PFSK-1 (cell line): Measurements from ENCODE around the gene FAT4.

Experiments
- FOXP2 ChIP-seq: optimal IDR thresholded peaks from 2 replicates; pipeline ENCODE3; 2011; ENCODE audit warnings: borderline replicate concordance, control low read depth, inconsistent platforms; ENCODE audit not compliant: insufficient read depth; ENCODE audit errors: extremely low read length, extremely low read depth
- POLR2AphosphoS5 ChIP-seq: IDR thresholded peaks from 2 replicates; pipeline ENCODE4 v1.6.1; 2012; ENCODE audit warnings: low read depth, mild to moderate bottlenecking, control low read depth, low read length, moderate library complexity
- SIN3A ChIP-seq: IDR thresholded peaks from 2 replicates; pipeline ENCODE4 v1.6.1; 2012; ENCODE audit warnings: mild to moderate bottlenecking, low read length, moderate library complexity, borderline replicate concordance; ENCODE audit not compliant: insufficient read depth
- TAF1 ChIP-seq: IDR thresholded peaks from 2 replicates; pipeline ENCODE4 v1.6.1; 2012; ENCODE audit warnings: low read length, control low read depth, borderline replicate concordance; ENCODE audit not compliant: insufficient read depth
- TF ChIP-seq, protein P1 (sequence below), 2 experiments: IDR thresholded peaks; 2 replicates each; pipeline versions ENCODE4 v1.6.1 to v1.8.0; 2011 to 2012; ENCODE audit warnings: low read depth in 2 of 2, low read length in 2 of 2, control low read depth in 1 of 2, inconsistent platforms in 1 of 2, mild to moderate bottlenecking in 1 of 2, moderate library complexity in 1 of 2; ENCODE audit not compliant: insufficient read depth in 1 of 2

FAT4 gene

DNA sequence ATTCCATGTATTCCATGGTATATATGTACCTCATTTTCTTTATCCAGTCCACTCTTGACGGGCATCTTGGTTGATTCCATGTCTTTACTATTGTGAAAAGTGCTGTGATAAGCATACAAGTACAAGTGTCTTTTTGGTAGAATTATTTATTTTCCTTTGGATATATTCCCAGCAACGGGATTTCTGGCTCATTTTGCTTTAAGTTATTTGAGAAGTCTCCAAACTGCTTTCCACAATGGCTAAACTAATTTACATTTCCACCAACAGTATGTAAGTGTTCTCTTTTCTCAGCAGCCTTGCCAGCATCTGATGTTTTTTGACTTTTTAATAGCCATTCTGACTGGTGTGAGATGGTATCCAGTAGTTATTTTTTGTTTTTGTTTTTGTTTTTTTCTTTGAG lies 17.6 kb upstream of the FAT4 start:
- TF ChIP-seq SIN3A, result no peak
- no peak for TF ChIP-seq TAF1
- TF ChIP-seq FOXP2, result no peak
- TF ChIP-seq, protein P1, sequence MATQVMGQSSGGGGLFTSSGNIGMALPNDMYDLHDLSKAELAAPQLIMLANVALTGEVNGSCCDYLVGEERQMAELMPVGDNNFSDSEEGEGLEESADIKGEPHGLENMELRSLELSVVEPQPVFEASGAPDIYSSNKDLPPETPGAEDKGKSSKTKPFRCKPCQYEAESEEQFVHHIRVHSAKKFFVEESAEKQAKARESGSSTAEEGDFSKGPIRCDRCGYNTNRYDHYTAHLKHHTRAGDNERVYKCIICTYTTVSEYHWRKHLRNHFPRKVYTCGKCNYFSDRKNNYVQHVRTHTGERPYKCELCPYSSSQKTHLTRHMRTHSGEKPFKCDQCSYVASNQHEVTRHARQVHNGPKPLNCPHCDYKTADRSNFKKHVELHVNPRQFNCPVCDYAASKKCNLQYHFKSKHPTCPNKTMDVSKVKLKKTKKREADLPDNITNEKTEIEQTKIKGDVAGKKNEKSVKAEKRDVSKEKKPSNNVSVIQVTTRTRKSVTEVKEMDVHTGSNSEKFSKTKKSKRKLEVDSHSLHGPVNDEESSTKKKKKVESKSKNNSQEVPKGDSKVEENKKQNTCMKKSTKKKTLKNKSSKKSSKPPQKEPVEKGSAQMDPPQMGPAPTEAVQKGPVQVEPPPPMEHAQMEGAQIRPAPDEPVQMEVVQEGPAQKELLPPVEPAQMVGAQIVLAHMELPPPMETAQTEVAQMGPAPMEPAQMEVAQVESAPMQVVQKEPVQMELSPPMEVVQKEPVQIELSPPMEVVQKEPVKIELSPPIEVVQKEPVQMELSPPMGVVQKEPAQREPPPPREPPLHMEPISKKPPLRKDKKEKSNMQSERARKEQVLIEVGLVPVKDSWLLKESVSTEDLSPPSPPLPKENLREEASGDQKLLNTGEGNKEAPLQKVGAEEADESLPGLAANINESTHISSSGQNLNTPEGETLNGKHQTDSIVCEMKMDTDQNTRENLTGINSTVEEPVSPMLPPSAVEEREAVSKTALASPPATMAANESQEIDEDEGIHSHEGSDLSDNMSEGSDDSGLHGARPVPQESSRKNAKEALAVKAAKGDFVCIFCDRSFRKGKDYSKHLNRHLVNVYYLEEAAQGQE (IDR thresholded peaks at IDR 0.05; ENCODE audit: insufficient read depth in 1 of 2, low read depth in 2 of 2, low read length in 2 of 2), result no peak
- TF ChIP-seq POLR2AphosphoS5, result no peak

DNA sequence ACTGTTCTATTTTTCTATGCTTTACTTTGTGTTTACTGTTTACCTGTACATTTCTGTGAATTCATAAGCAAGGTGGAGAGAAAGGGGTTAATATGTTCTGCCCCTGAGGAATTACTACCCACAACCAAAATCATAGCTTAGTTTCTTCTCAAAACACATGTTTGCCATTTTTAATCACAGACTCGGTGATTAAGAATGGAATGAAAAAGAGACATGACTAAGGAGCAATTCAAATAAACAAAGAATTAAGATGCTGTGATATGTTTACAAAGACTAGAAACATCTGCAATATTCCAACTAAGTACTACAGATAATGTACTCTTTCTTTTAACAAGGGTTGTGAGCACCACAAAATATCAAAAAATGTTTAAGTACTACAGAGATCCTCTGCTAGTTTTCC lies 11.7 kb upstream of the FAT4 start:
- no peak for TF ChIP-seq FOXP2
- TF ChIP-seq, protein P1 (IDR thresholded peaks at IDR 0.05; ENCODE audit: insufficient read depth in 1 of 2, low read depth in 2 of 2, low read length in 2 of 2), result no peak
- no peak for TF ChIP-seq SIN3A
- no peak for TF ChIP-seq TAF1
- no peak for TF ChIP-seq POLR2AphosphoS5

DNA sequence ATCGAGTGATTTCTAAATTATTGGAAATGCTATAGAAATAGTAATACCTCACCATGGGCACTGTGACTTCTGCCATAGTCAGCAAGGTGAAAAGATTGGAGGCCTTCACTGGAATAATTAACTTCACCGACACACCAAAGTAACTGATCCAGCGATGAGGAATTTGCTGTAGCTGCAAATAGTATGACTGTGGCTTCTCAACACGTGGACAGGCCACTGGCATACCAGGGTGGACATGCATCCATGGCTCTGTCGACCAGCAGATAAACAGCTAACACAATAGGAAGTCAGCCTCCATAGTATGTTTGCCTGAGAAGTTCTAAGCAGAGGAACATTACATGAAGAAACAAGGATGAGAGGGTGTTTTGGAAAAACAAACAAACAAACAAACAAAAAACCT lies 10.9 kb upstream of the FAT4 start:
- TF ChIP-seq FOXP2 (no peak), TAF1 (no peak), SIN3A (no peak), POLR2AphosphoS5 (no peak)
- TF ChIP-seq, protein P1 (IDR thresholded peaks at IDR 0.05; ENCODE audit: insufficient read depth in 1 of 2, low read depth in 2 of 2, low read length in 2 of 2), result no peak

DNA sequence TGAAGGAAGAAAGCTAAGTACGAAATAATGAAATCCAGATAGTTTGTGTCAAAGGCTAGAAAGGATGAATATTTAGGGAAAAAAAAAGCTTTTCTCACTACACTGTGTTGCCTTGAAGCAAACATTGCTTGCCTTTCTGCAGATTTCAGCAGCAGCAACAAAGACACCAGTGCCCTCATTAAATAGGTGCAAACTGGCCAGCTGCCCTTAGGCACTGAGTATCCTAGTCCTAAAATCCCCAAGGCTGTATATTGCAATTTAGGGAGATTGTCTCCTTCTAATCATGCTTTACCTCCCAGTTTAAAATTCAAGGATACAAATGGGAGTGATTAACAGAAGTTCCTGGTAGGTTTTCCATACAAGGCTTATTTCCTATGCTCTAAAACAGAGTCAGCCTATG lies 8.6 kb upstream of the FAT4 start:
- TF ChIP-seq FOXP2 (no peak), POLR2AphosphoS5 (no peak), SIN3A (no peak), TAF1 (no peak)
- TF ChIP-seq, protein P1 (IDR thresholded peaks at IDR 0.05; ENCODE audit: insufficient read depth in 1 of 2, low read depth in 2 of 2, low read length in 2 of 2), result no peak

DNA sequence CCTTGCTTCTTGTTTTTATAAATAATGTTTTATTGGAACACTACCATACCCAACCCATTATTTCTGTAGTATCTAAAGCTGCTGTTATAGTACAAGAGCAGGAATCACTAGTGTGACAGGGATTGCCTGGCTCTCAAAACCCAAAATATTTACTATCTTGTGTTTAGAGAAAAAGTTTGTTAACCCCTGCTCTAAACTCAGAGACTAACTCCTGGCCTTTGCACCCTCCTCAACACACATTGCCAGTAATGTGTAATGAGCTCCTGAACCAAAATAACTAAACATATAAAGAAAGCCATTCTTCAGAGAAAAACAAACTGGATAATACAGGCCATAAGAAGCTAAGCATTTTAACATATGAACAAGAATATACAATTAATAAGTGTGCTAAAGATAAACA lies 8.2 kb upstream of the FAT4 start:
- TF ChIP-seq, protein P1 (IDR thresholded peaks at IDR 0.05; ENCODE audit: insufficient read depth in 1 of 2, low read depth in 2 of 2, low read length in 2 of 2), result no peak
- TF ChIP-seq FOXP2 (no peak), POLR2AphosphoS5 (no peak), TAF1 (no peak), SIN3A (no peak)
